ENCODE data around the gene TEAD1.

Gene TEAD1

DNA sequence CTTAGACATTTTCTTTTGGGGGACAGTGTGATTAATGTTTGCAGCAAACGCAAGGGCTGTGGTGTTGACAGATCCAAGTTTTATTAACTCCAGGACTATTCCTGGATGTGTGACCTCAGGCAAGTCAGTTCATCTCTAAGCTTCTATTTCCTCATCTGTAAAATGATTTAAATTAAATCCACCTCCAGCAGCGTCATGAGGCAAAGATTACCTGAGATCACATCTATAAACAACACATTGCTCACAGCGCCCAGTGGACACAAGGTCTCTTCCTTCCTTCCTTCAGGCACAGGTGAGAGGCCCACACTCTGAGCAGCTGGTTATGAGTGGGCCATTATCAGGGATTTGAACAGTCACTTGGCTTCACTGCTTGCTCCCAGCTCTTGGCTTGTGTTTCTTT is 223.6 kb downstream of the TEAD1 start:
- DNase-seq (ENCODE audit: low read depth in 2 of 2): no peak

GRCh38 chr11:12900496-12900895 is 226.3 kb downstream of the TEAD1 start:
- DNase-seq (ENCODE audit: low read depth in 2 of 2): no peak

DNA sequence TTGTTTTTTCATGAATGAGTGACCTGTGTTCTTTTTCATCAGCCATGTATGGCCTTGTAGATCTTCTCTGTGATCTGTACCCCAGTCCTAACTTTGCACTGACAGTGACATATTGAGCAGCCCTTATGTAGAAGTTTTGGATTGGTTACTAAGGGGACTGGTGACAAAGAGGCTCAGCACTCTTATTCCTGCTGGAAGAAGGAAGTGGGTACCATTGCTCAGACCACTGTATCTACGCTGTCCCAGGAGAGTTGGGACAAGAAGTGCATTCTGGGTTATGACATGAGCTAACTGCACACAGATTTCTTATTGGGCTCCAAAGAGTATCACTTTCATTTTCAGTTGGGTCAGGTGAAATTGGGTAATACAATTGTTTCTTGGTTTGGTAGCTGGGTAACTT is 227.1 kb downstream of the TEAD1 start:
- DNase-seq (ENCODE audit: low read depth in 2 of 2): no peak

GRCh38 chr11:12901874-12902481 is 227.8 kb downstream of the TEAD1 start:
- DNase-seq (ENCODE audit: low read depth in 2 of 2): no peak

GRCh38 chr11:12902791-12903486 is 228.7 kb downstream of the TEAD1 start:
- DNase-seq (ENCODE audit: low read depth in 2 of 2): no peak

DNA sequence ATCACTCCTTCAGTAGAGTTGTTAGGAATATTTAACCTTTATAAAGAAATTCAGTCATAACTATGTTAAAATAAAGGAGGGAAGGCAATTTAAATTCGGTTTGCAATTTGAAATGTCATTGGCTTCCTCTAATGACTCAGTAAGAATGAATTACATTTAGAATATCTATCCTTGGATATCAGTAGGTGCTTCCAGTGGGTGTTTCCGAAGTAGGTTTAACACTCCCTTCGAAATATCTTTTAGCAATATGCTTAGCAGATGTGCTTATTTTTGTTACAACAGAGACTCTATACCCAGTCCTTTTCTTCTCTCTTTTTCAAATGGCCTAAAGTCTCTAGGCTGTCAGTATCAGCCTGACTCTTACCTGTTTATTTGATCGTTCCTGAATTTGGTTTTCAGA is 231.2 kb downstream of the TEAD1 start:
- DNase-seq (ENCODE audit: low read depth in 2 of 2): no peak

DNA sequence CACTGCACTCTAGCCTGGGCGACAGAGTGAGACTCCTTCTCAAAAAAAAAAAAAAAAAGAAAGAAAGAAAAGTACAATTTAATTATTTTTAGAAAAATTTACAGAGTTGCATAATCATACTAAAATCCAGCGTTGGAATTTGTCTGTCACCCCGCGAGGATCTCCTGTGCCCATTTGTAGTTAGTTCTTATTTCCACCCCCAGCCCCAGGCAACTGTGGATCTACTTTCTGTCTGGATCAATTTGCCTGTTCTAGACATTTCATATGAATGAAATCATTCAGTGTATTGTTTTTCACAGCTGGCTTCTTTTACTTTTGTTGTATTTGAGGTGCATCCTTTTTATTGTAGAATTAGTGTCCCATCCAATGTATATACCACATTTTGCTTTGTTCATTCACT is 232.3 kb downstream of the TEAD1 start:
- no peak for DNase-seq (ENCODE audit: low read depth in 2 of 2)

GRCh38 chr11:12909879-12910278 is 235.7 kb downstream of the TEAD1 start:
- DNase-seq (ENCODE audit: low read depth in 2 of 2): no peak

DNA sequence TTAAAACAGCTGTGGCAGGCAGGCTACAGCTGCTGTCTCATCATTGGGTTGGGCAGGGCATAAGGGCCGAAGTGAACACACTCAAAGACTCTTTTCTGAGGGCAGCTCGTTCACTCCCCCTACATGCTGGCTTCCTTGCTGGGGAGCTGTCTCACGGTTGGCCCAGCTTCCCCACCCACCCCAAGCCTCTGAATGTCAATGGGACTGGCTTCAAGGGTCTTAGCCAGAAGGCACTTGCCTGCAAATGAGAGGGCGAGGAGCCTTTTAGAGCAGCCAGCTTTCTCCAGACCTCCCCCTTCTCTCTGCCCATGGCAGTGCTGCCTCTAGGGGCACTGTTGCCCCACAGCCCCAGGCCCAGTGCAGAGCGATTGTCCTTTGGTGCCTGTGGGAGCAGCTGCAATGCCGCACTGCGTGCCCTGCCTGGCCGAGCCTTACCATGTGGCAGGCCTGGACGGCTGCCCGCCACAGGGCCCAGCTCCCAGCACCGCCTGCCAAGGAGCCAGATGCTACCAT is 240.2 kb downstream of the TEAD1 start:
- DNase-seq (ENCODE audit: low read depth in 2 of 2): peak in 1 of 2 donors; percentile 16

- DNase-seq (ENCODE audit: low read depth in 2 of 2): no peak
Observed at GRCh38 chr11:12915093-12915492, 240.9 kb downstream of the TEAD1 start.

DNA sequence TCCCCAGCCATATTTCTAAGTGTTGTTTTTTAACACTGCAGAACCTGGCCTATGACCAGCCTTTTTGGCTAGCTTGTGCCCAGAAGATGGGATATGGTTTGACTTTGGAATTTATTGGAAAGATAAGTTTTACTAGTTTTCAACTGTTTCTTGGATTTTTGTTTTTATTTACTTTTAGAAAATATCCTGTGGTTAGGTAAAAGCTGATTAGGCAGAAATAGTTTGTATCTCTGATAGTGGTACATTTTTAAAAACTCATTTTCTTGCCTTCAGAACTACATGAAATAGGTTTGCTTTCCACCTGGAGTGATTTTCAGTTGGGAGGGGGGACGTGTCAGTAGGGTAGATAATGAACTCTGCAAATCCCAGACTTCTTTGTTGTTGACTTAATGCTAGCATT is 243.6 kb downstream of the TEAD1 start:
- no peak for DNase-seq (ENCODE audit: low read depth in 2 of 2)

GRCh38 chr11:12918667-12919066 is 244.4 kb downstream of the TEAD1 start:
- no peak for DNase-seq (ENCODE audit: low read depth in 2 of 2)

- DNase-seq (ENCODE audit: low read depth in 2 of 2): no peak
Observed at GRCh38 chr11:12922418-12922817, 248.2 kb downstream of the TEAD1 start.

DNA sequence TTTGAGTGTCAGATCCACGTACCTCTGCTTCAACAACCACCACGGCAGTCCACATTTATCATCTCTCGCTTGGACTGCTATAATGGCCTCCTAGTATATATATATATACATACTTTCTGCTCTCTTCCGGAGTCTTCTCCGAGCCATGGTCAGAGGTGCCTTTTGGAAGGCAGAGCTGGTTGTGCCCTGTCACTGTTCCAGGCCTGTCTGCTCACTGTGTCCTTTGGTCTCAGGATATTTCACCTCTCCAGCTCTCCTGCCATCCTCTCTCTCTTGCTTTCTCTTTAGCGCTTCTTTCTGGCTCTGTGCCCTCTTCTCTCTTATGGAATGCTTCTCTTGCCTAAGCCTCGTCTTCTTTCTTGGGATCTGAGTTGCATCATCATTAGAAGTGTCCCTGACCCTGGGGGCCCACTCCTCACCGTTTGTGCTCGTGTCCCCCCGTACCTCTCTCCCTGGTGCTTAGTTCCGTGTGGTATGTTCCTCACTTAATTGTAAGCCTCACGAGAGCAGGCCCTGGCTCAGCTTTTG is 248.8 kb downstream of the TEAD1 start:
- DNase-seq (ENCODE audit: low read depth in 2 of 2): no peak

- DNase-seq (ENCODE audit: low read depth in 2 of 2): no peak
Observed at GRCh38 chr11:12924650-12925049, 250.4 kb downstream of the TEAD1 start.

DNA sequence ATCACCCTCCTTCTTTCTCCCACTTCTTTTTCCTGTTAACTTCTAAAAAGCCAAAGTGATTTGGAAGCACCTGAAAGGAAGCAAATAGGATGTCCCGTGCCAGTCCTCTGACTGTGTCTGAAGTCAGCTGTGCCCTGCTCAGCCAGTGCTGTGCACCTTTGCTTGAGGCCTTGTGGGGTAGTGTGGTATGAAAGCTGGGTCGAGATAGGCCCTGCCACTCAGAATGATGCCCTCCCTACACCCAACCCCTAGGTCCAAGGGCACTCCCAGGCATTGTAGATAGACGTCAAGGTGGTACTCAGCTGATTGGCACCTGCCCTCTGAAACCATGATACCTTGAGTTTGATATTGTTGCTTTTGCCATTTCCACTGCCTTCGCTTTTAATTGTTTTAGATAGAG is 251.3 kb downstream of the TEAD1 start:
- DNase-seq (ENCODE audit: low read depth in 2 of 2): no peak

DNA sequence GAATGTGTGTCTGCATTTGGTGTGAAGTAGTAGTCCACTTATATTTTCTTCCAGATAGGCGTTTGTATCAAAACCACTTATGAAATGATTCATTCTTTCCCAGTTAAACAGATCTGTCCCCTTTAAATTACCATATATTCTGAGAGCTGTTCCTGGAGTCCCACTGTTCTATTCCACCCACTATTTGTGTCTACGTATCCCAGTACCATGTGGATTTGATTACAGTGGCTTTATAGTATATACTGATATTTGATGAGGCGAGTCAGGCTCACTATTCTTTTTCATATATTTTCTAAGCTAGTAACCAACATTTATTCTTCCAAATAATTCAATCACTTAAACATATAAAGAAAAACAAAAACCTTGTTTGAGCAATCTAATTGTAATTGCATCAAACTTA is 253.0 kb downstream of the TEAD1 start:
- DNase-seq (ENCODE audit: low read depth in 2 of 2): no peak

- no peak for DNase-seq (ENCODE audit: low read depth in 2 of 2)
Observed at GRCh38 chr11:12927886-12928285, 253.7 kb downstream of the TEAD1 start.

GRCh38 chr11:12930850-12931249 is 256.6 kb downstream of the TEAD1 start:
- DNase-seq (ENCODE audit: low read depth in 2 of 2): no peak

DNA sequence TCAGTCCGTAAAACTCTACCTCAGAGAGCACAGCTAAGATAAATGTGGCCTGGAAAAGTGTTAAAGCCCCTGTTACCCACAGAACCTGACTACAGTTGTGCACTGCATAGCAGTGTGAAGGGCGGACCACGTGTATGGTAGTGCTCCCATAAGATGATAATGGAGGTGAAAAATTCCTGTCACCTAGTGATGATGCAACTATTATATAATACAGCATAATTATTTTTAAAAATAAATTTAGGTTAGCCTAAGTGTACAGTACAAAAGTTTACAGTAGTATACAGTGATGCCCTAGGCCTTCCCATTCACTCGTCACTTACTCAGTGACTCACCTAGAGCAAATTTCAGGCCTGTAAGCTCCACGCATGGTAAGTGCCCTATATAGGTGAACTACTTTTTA is 258.3 kb downstream of the TEAD1 start:
- no peak for DNase-seq (ENCODE audit: low read depth in 2 of 2)

GRCh38 chr11:12936200-12936599 is 262.0 kb downstream of the TEAD1 start:
- DNase-seq (ENCODE audit: low read depth in 2 of 2): no peak

DNA sequence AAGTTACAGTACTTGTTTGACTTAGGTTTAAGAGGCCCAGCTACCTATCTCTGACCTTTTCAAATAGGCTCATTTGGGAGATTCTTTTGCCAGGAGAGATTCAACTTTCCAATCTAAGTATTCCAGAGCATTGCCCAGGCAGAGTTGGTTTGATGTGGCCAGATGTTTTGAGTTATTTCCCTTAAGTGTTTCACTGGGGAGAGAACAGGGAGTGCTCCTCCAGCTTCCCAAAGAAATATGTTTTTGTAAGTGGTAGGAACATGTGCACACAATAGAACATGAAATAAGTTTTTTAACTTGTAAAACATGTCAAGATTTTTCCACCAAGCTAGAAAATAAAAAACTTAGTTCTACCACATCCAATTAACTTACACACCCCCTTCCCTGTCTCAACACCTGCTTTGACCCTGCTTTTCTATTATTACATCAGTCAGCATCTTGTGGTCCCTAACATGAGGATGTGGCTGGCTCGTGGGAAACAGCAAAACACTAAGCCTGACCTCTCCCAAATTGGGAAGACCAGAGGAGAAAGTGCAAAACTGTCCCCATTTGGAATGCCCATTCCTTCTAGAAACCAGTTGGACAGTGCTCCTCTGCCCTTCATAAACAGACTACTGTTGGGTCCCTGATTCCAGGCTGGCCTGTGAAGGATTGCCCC is 264.5 kb downstream of the TEAD1 start:
- no peak for DNase-seq (ENCODE audit: low read depth in 2 of 2)

DNA sequence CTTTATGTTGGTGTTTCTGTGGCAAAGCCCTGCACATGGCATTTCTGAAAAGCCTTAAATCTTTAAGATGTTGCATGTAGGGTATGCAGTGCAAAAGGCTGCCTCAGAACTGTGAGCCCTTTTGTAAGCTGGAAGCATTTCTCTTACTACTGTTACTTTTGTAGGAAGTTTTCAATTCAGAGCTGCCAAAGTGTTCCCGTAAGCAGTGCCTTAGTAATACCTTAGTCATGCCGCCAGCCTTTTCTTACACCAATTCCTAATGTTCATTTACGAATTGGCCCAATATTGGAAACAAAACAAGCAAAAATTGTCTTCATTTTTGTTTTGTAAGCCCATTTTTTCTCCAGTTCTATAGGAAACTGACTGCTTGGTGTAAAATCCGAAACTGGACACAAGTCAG is 267.4 kb downstream of the TEAD1 start:
- DNase-seq (ENCODE audit: low read depth in 2 of 2): no peak
